Astrocyte (in vitro differentiated cells and primary cell): Measurements from ENCODE around the gene TMEM132A. TPM values are rescaled to one million over a fixed set of nuclear protein-coding genes. Genes with fewer than 3 reads are reported as not detected.
A peak's percentile ranks its signal among the peaks of the same experiment; 100 is the strongest.

ENCODE experiments used
- DNase-seq: peaks from one replicate; pipeline ENCODE4 v3.0.0-alpha.2; 2010; ENCODE audit warnings: low read depth
- FAIRE-seq: peaks from 2 replicates; lab custom pipeline; 2011; peaks lifted over from hg19 to GRCh38; lab: Jason Lieb, UNC
- H2AFZ ChIP-seq: 2 replicates; pipeline ENCODE4 v1.6.0; 2012; ENCODE audit warnings: low read depth, low read length, inconsistent platforms
- H3K27ac ChIP-seq: 2 replicates; pipeline ENCODE4 v1.5.1; 2011; ENCODE audit warnings: low read depth, low read length, inconsistent platforms
- H3K27me3 ChIP-seq: 2 replicates; pipeline ENCODE4 v1.6.0; 2011; ENCODE audit warnings: low read length, inconsistent platforms; ENCODE audit not compliant: insufficient read depth
- H3K36me3 ChIP-seq: 2 replicates; pipeline ENCODE4 v1.5.1; 2011; ENCODE audit warnings: low read length, inconsistent platforms; ENCODE audit not compliant: insufficient read depth
- H3K4me1 ChIP-seq: 2 replicates; pipeline ENCODE4 v1.5.1; 2011; ENCODE audit warnings: low read length, inconsistent platforms; ENCODE audit not compliant: insufficient read depth
- H3K4me2 ChIP-seq: 2 replicates; pipeline ENCODE4 v1.6.0; 2012; ENCODE audit warnings: low read length, inconsistent platforms
- H3K4me3 ChIP-seq: 2 replicates; pipeline ENCODE4 v1.5.1; 2011; ENCODE audit warnings: low read depth, mild to moderate bottlenecking, low read length, inconsistent platforms; ENCODE audit not compliant: insufficient read depth
- H3K79me2 ChIP-seq: 2 replicates; pipeline ENCODE4 v1.6.0; 2012; ENCODE audit warnings: mild to moderate bottlenecking, low read length, inconsistent platforms; ENCODE audit not compliant: insufficient read depth
- H3K9ac ChIP-seq: 2 replicates; pipeline ENCODE4 v1.6.0; 2012; ENCODE audit warnings: mild to moderate bottlenecking, low read length, inconsistent platforms
- H3K9me3 ChIP-seq: 2 replicates; pipeline ENCODE4 v1.5.1; 2012; ENCODE audit warnings: low read depth, mild to moderate bottlenecking, low read length, inconsistent platforms; ENCODE audit not compliant: insufficient read depth
- H4K20me1 ChIP-seq: 2 replicates; pipeline ENCODE4 v1.6.0; 2012; ENCODE audit warnings: low read length, inconsistent platforms; ENCODE audit not compliant: insufficient read depth
- H3K27ac Mint-ChIP-seq: one replicate; pipeline ENCODE4 v1.8.0; 2021; ENCODE audit warnings: mild to moderate bottlenecking, mixed read lengths; ENCODE audit not compliant: unreplicated experiment
- H3K27me3 Mint-ChIP-seq: one replicate; pipeline ENCODE4 v1.8.0; 2021; ENCODE audit warnings: low read depth, mixed read lengths; ENCODE audit not compliant: unreplicated experiment
- H3K36me3 Mint-ChIP-seq: one replicate; pipeline ENCODE4 v1.8.0; 2021; ENCODE audit warnings: low read depth, mixed read lengths; ENCODE audit not compliant: unreplicated experiment
- H3K4me1 Mint-ChIP-seq: one replicate; pipeline ENCODE4 v1.8.0; 2021; ENCODE audit warnings: low read depth, mixed read lengths; ENCODE audit not compliant: unreplicated experiment
- H3K4me3 Mint-ChIP-seq: one replicate; pipeline ENCODE4 v1.8.0; 2021; ENCODE audit warnings: mild to moderate bottlenecking, moderate library complexity, mixed read lengths; ENCODE audit not compliant: unreplicated experiment
- H3K9me3 Mint-ChIP-seq: one replicate; pipeline ENCODE4 v1.8.0; 2021; ENCODE audit warnings: mild to moderate bottlenecking, mixed read lengths; ENCODE audit not compliant: unreplicated experiment
- EZH2 ChIP-seq: IDR thresholded peaks from 2 replicates; pipeline ENCODE4 v1.6.1; 2012; ENCODE audit warnings: mild to moderate bottlenecking, low read length, inconsistent platforms; ENCODE audit not compliant: insufficient read depth
- total RNA-seq: library from RNA; stranded (reverse); gene quantifications from 2 replicates; pipeline ENCODE4 v1.2.1, GENCODE V29; 2021
- TF ChIP-seq, protein P1 (sequence below): IDR thresholded peaks from 2 replicates; pipeline ENCODE4 v1.5.1; 2011; ENCODE audit warnings: low read depth, mild to moderate bottlenecking, inconsistent platforms, low read length, moderate library complexity; ENCODE audit not compliant: insufficient read depth

TMEM132A gene
- total RNA-seq, 1 donor from 2014 or later = 117 TPM

DNA sequence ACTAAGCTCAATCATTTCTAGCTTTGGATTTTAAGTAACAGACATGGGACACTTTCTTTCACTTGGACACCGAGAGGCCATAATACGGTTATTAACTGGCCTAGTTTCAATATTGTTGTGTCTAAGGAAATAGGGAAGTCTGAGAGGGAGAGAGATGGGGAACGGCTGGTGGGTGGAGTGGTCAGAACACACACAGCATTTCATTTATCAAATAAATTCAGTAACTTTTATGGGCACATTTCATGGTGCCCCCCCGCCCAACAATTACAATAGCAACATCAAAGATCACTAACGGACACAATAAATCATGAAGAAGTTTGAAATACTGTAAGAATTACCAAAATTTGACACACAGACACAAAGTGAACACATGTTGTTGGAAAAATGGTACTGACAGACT is 28.6 kb upstream of the TMEM132A start:
- Histone ChIP-seq H3K27ac (no peak overlapping the region), H3K4me1 (no peaks in the 10 kb centered on the region), H3K9me3 (no peaks in the 10 kb centered on the region), H3K36me3 (peaks cover 57% of the 10 kb centered on the region), H3K27me3 (no peaks in the 10 kb centered on the region), H3K4me2 (no peak overlapping the region), H2AFZ (no peak overlapping the region), H3K79me2 (no peaks in the 10 kb centered on the region), H3K9ac (no peak overlapping the region), H3K4me3 (no peak overlapping the region), H4K20me1 (peaks cover 41% of the 10 kb centered on the region)
- Mint-ChIP-seq H3K27ac (no peak overlapping the region), H3K4me1 (no peaks in the 10 kb centered on the region), H3K27me3 (no peaks in the 10 kb centered on the region), H3K9me3 (no peaks in the 10 kb centered on the region), H3K36me3 (peaks cover 13% of the 10 kb centered on the region), H3K4me3 (no peak overlapping the region)
- TF ChIP-seq, protein P1, sequence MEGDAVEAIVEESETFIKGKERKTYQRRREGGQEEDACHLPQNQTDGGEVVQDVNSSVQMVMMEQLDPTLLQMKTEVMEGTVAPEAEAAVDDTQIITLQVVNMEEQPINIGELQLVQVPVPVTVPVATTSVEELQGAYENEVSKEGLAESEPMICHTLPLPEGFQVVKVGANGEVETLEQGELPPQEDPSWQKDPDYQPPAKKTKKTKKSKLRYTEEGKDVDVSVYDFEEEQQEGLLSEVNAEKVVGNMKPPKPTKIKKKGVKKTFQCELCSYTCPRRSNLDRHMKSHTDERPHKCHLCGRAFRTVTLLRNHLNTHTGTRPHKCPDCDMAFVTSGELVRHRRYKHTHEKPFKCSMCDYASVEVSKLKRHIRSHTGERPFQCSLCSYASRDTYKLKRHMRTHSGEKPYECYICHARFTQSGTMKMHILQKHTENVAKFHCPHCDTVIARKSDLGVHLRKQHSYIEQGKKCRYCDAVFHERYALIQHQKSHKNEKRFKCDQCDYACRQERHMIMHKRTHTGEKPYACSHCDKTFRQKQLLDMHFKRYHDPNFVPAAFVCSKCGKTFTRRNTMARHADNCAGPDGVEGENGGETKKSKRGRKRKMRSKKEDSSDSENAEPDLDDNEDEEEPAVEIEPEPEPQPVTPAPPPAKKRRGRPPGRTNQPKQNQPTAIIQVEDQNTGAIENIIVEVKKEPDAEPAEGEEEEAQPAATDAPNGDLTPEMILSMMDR = no peak
- TF ChIP-seq EZH2 = no peak
- DNase-seq = no peak
- no peak for FAIRE-seq

DNA sequence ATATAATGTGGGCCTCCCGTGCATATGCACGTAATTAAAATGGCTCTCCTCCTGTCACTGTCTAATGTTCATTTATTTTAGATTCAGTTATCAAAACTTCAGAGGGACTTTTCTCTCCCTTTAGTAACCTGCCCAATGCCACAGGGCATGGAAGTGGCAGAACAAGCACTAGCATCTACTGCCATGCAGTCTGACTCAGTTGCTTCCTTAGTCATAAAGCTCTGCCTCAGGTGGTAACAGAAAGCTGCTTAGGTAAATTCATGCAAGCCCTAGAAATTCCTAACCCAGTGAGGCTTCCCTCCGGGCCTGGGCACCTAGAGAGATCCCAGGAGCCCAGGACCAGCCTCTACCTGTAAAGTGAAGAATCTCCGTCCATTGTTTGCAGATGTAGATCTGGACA is 26.8 kb upstream of the TMEM132A start:
- no peaks in the 10 kb centered on the region for H3K4me1 Mint-ChIP-seq
- Histone ChIP-seq H3K79me2 (no peaks in the 10 kb centered on the region), H4K20me1 (peaks cover 46% of the 10 kb centered on the region), H3K27ac (no peak overlapping the region), H3K9ac (no peak overlapping the region), H3K4me3 (no peak overlapping the region), H3K9me3 (no peaks in the 10 kb centered on the region), H3K36me3 (peaks cover 62% of the 10 kb centered on the region), H3K4me1 (no peaks in the 10 kb centered on the region), H3K4me2 (no peak overlapping the region), H3K27me3 (no peaks in the 10 kb centered on the region), H2AFZ (no peak overlapping the region)
- FAIRE-seq (no peak), DNase-seq (no peak)
- H3K27ac Mint-ChIP-seq = no peak overlapping the region
- peaks cover 14% of the 10 kb centered on the region for H3K36me3 Mint-ChIP-seq
- no peak overlapping the region for H3K4me3 Mint-ChIP-seq
- TF ChIP-seq EZH2 = no peak
- TF ChIP-seq, protein P1 = no peak
- no peaks in the 10 kb centered on the region for H3K9me3 Mint-ChIP-seq
- H3K27me3 Mint-ChIP-seq = no peaks in the 10 kb centered on the region

DNA sequence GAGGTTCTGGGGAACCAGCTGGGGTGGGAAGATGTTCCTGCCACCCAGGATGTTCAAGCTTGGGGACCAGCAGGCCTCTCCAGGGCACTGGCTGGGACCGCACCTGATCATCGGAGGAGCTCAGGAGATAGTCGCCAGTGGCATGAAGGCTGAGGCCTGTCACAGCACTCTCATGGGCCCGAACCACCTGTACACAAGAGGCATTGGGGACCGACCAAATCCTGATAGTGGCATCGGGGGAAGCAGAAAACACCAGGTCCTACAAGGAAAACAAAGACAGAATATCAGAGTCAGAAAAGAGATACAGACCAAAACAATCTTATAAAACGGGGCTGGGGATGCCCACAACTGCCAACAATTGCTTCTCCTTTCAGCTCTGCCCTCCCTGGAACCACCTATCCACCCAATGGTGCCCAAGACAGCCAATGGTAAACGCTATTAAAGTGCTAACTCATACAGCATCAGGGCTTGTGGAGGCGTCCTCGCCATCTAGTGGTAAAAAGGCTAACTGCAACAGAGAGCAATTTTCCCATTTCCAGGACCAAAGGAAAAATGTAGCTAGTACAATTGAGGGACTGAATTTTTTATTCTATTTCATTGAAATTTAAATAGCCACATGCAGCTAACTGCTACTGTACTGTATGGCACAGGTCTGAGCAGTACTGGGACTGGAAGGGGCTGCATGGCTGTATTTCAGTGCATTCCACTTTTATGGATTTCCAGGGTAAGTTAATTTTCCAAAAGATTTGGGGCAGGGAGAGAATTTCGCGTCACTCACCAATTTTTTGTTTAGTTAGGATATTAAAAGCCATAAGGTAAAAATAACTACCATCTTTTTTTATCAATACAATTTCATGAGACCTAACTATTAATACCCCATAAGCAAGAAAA is 25.0 kb upstream of the TMEM132A start:
- DNase-seq = peak; percentile 22
- no peak for TF ChIP-seq EZH2
- TF ChIP-seq, protein P1 = peak; percentile 99
- Mint-ChIP-seq H3K4me1 (peaks cover 3% of the 10 kb centered on the region), H3K9me3 (no peaks in the 10 kb centered on the region), H3K36me3 (peaks cover 13% of the 10 kb centered on the region), H3K4me3 (no peak overlapping the region), H3K27me3 (no peaks in the 10 kb centered on the region), H3K27ac (no peak overlapping the region)
- no peaks in the 10 kb centered on the region for H3K27me3 ChIP-seq
- H3K79me2 ChIP-seq = peaks cover 18% of the 10 kb centered on the region
- peaks cover 60% of the 10 kb centered on the region for H3K36me3 ChIP-seq
- no peak overlapping the region for H3K9ac ChIP-seq
- H3K27ac ChIP-seq = peak overlapping the region; percentile 4
- H3K4me1 ChIP-seq = no peaks in the 10 kb centered on the region
- H3K4me3 ChIP-seq = no peak overlapping the region
- H4K20me1 ChIP-seq = peaks cover 64% of the 10 kb centered on the region
- no peak for FAIRE-seq
- H3K4me2 ChIP-seq = no peak overlapping the region
- H2AFZ ChIP-seq = no peak overlapping the region
- no peaks in the 10 kb centered on the region for H3K9me3 ChIP-seq
